MCF 10A (cell line): ENCODE data around the gene KCNIP2. TPM values are rescaled to one million over a fixed set of nuclear protein-coding genes. Genes with fewer than 3 reads are reported as not detected.

Experiments
- BruUV-seq: library from RNA; stranded (reverse); fragments of 400-500 nt; replicated peaks from 2 replicates; lab custom pipeline; 2021; lab: Mats Ljungman, UMichigan
- CTCF ChIA-PET: fragments of 300-600 bp; sonication (Branson Sonifier 250); formaldehyde crosslinking; extraction: SDS; loops from one replicate; lab custom pipeline; 2021; ENCODE audit warnings: antibody characterized with exemption, inconsistent platforms; lab: Yijun Ruan, JAX
- POLR2A ChIA-PET: fragments of 300-600, 350-650 bp; sonication (Branson Sonifier 250); formaldehyde crosslinking; extraction: SDS; loops from one replicate; lab custom pipeline; 2020; ENCODE audit warnings: antibody characterized with exemption, inconsistent platforms; lab: Yijun Ruan, JAX
- DNase-seq: peaks from one replicate; pipeline ENCODE4 v3.0.0-alpha.2; 2018; ENCODE audit not compliant: unreplicated experiment
- H3K27ac Mint-ChIP-seq: one replicate; pipeline ENCODE4 v1.8.0; 2022; ENCODE audit warnings: mild to moderate bottlenecking, low read depth, mixed read lengths; ENCODE audit not compliant: unreplicated experiment
- H3K27me3 Mint-ChIP-seq: one replicate; pipeline ENCODE4 v1.8.0; 2022; ENCODE audit warnings: mixed read lengths; ENCODE audit not compliant: insufficient read depth, unreplicated experiment
- H3K36me3 Mint-ChIP-seq: one replicate; pipeline ENCODE4 v1.8.0; 2022; ENCODE audit warnings: mild to moderate bottlenecking, moderate library complexity, mixed read lengths; ENCODE audit not compliant: insufficient read depth, unreplicated experiment
- H3K4me1 Mint-ChIP-seq: one replicate; pipeline ENCODE4 v1.8.0; 2022; ENCODE audit warnings: mixed read lengths; ENCODE audit not compliant: insufficient read depth, unreplicated experiment
- H3K4me3 Mint-ChIP-seq: one replicate; pipeline ENCODE4 v1.8.0; 2022; ENCODE audit warnings: mild to moderate bottlenecking, moderate library complexity, mixed read lengths; ENCODE audit not compliant: unreplicated experiment
- H3K9me3 Mint-ChIP-seq: one replicate; pipeline ENCODE4 v1.8.0; 2022; ENCODE audit warnings: mixed read lengths; ENCODE audit not compliant: unreplicated experiment
- intact Hi-C: fragments of 100-400 bp; cut with micrococcal nuclease; formaldehyde crosslinking; loops from 2 replicates; pipeline ENCODE4 v1.14.1; 2022
- total RNA-seq: library from RNA; stranded (reverse); gene quantifications from 2 replicates; pipeline ENCODE4 v1.2.3, GENCODE V29; 2022
- TF ChIP-seq, protein P1 (sequence below): fragments of 200-600 bp; IDR thresholded peaks from one replicate; pipeline ENCODE4 v1.8.0; 2022; ENCODE audit warnings: antibody characterized with exemption, mild to moderate bottlenecking; ENCODE audit not compliant: unreplicated experiment

Gene KCNIP2
- total RNA-seq, 1 experiment from 2014 or later: 2.1 TPM

DNA sequence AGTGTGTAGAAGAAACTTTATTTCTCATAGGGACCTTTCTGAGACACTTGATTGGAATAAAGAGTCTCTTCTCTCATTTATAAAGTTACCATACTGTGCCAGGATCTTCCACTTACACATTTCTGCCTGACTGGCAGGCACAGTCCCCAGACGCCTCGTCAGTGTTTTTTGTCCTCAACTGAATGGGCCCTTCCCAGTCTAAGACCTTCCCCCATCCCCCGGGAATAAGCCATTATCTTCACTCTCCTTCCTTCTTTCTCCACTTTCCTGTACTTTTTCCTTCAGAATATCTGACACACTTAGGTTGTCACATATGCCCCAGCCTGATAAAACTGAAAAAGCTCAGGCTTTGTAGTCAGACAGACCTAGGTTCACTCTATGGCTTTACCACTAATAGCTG is 35.3 kb upstream of the KCNIP2 start:
- Mint-ChIP-seq H3K4me3 (no peak overlapping the region), H3K9me3 (no peaks in the 10 kb centered on the region), H3K36me3 (peaks cover 14% of the 10 kb centered on the region), H3K27me3 (no peaks in the 10 kb centered on the region), H3K4me1 (peaks cover 6% of the 10 kb centered on the region), H3K27ac (no peak overlapping the region)
- TF ChIP-seq, protein P1, sequence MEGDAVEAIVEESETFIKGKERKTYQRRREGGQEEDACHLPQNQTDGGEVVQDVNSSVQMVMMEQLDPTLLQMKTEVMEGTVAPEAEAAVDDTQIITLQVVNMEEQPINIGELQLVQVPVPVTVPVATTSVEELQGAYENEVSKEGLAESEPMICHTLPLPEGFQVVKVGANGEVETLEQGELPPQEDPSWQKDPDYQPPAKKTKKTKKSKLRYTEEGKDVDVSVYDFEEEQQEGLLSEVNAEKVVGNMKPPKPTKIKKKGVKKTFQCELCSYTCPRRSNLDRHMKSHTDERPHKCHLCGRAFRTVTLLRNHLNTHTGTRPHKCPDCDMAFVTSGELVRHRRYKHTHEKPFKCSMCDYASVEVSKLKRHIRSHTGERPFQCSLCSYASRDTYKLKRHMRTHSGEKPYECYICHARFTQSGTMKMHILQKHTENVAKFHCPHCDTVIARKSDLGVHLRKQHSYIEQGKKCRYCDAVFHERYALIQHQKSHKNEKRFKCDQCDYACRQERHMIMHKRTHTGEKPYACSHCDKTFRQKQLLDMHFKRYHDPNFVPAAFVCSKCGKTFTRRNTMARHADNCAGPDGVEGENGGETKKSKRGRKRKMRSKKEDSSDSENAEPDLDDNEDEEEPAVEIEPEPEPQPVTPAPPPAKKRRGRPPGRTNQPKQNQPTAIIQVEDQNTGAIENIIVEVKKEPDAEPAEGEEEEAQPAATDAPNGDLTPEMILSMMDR: no peak
- BruUV-seq: no TSS peak
- ChIA-PET POLR2A (no interaction called here), CTCF (interaction anchor here (0.7 to 2.8 kb wide), 9 partner anchors 10 to 1718 kb away, joined by 3 to 25 read pairs (median 3); no protein-coding TSS in a partner anchor)
- intact Hi-C loops: no loop called here
- DNase-seq: no peak

GRCh38 chr10:101875068-101875688 is 31.6 kb upstream of the KCNIP2 start:
- H3K36me3 Mint-ChIP-seq: peaks cover 23% of the 10 kb centered on the region
- no peak for DNase-seq
- no peaks in the 10 kb centered on the region for H3K27me3 Mint-ChIP-seq
- BruUV-seq: no TSS peak
- no peak overlapping the region for H3K27ac Mint-ChIP-seq
- ChIA-PET POLR2A (interaction anchor here (0.9 kb wide), 1 partner anchor 18 kb away, joined by 3 read pairs; no protein-coding TSS in a partner anchor), CTCF (interaction anchor here (0.6 to 2.0 kb wide), 6 partner anchors 11 to 273 kb away, joined by 3 to 7 read pairs (median 4); no protein-coding TSS in a partner anchor)
- H3K4me1 Mint-ChIP-seq: peaks cover 6% of the 10 kb centered on the region
- no peak overlapping the region for H3K4me3 Mint-ChIP-seq
- TF ChIP-seq, protein P1: no peak
- no peaks in the 10 kb centered on the region for H3K9me3 Mint-ChIP-seq
- intact Hi-C loops: no loop called here

DNA sequence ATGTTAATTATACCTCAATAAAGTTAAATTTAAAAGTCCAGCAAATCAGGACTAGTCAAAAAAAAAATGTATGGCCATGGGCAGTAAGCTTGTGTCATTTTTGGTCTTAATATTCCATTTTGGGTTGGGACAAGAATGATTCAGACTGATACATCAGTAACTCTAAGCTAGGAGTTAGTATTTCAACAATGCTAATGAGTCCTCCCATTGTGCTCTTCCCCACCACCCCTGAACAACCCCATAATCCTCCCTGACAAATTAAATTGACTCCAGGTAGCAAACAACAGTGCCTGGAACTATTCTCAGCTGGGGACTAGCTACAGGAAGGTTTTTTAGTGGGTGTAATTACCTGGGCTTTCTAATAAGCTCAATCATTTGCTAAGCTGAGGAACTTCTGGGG is 30.7 kb upstream of the KCNIP2 start:
- Mint-ChIP-seq H3K27me3 (no peaks in the 10 kb centered on the region), H3K36me3 (peaks cover 23% of the 10 kb centered on the region), H3K9me3 (no peaks in the 10 kb centered on the region), H3K27ac (no peak overlapping the region), H3K4me1 (no peaks in the 10 kb centered on the region), H3K4me3 (no peak overlapping the region)
- POLR2A ChIA-PET: interaction anchor here (0.9 to 1.2 kb wide), 2 partner anchors 17 to 51 kb away, joined by 3 read pairs; no protein-coding TSS in a partner anchor
- DNase-seq: no peak
- intact Hi-C loops: no loop called here
- CTCF ChIA-PET: interaction anchor here (0.6 to 2.0 kb wide), 6 partner anchors 11 to 1976 kb away, joined by 3 to 7 read pairs (median 3); no protein-coding TSS in a partner anchor
- TF ChIP-seq, protein P1: no peak
- no TSS peak for BruUV-seq

DNA sequence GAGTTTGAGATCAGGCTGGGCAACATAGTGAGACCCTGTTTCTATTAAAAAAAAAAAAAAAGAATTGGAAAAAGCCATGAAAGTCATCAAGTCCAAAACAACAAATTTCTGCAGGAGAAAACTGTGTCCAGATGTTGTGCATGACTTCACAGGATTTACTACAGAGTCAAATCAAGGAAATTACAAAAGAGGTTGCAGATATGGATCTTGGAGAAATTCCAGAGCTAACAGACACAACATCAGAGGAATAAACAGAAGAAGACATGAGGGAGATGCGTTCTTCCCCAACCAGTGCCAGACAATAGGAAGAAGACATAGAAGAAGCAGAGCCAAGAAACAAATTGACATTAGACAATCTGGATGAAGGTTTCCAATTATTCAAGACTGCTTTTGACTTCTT is 24.3 kb upstream of the KCNIP2 start:
- no peak for DNase-seq
- no TSS peak for BruUV-seq
- ChIA-PET POLR2A (no interaction called here), CTCF (interaction anchor here (0.7 kb wide), 1 partner anchor 87 kb away, joined by 4 read pairs; no protein-coding TSS in a partner anchor)
- peaks cover 15% of the 10 kb centered on the region for H3K36me3 Mint-ChIP-seq
- H3K4me1 Mint-ChIP-seq: no peaks in the 10 kb centered on the region
- no peak overlapping the region for H3K4me3 Mint-ChIP-seq
- H3K9me3 Mint-ChIP-seq: peaks cover 9% of the 10 kb centered on the region
- H3K27ac Mint-ChIP-seq: no peak overlapping the region
- TF ChIP-seq, protein P1: no peak
- intact Hi-C loops: no loop called here
- H3K27me3 Mint-ChIP-seq: no peaks in the 10 kb centered on the region
